HG03439 (cell line): ENCODE results near the gene TRMT10B.

ENCODE experiments used
- ATAC-seq: cut with Tn5 transposase; IDR thresholded peaks from one replicate; pipeline ENCODE4 v1.9.1; 2021; ENCODE audit warnings: mild to moderate bottlenecking, moderate library complexity; ENCODE audit not compliant: unreplicated experiment

TRMT10B gene, protein sequence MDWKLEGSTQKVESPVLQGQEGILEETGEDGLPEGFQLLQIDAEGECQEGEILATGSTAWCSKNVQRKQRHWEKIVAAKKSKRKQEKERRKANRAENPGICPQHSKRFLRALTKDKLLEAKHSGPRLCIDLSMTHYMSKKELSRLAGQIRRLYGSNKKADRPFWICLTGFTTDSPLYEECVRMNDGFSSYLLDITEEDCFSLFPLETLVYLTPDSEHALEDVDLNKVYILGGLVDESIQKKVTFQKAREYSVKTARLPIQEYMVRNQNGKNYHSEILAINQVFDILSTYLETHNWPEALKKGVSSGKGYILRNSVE

DNA sequence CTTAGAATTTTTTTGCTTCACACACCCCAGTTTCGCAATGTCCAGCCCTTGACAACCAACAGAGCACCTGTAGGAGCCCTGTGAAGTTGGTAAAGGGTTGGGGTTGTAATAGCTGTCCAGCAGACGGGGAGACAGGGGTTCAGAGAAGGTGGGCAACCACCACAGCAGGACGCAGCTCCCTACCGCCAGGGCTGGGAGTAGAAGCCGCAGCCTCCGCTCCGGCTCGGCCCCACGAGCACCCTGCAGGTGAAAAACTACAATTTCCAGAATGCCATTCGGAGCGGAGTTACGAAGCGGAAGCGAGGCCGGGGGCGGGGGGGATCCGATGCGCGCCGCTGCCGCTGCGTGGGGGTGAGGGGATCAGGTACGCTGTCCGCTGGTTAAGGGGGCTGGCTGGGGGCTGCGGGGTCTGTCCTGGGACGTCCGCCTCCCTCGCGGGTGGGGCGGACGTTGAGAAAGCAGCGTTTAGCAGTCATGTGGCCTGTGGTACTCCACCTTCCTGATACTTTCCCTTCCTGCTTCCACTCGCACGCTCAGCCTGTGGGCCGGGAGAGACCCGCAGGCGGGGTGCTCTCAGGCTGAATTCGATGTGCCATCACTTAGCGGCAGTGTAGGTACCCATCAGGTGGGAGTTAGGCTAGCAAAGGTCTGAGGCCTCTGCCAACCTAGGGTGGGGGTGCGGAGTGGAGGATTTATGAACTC lies at the start of gene TRMT10B:
Gene TRMT10B, plus strand, starts transcription at position 317 of the 702 bp plus-strand sequence. CDS start 8,127 bp downstream, outside the sequence.
- ATAC-seq = peak; percentile 88

DNA sequence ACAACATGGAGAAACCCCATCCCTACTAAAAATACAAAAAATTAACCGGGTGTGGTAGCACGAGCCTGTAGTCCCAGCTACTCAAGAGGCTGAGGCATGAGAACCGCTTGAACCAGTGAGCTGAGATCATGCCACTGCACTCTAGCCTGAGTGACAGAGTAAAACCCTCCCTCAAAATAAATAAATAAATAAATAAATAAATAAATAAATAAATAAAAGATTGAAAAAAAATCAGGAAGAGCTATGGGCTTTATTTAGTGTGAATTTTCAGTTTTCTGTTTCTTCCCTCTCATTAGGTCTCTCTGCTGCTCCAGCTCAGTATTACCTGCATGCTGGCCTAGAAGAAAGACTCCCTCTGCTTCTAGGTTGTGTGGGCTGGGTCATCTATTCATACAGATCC lies 47.8 kb upstream of the TRMT10B start:
- ATAC-seq = no peak

DNA sequence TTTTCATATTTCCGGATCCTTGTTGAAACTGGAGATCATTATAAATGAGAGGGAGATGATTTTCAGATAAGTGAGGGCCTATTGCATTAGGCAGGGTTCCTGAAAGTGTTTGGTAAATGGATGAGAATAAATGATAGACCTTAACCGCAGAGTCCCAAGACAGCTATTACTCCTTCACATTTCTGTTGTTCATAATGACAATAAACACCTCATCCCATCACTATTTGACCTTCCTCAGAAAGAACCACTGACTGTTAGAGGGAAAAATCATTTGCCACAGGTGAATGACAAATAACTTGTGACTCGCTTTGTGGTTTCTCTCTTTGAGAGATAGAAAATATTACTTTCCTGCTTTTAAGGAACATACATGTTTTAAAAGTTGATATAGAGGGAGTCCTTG lies 47.3 kb upstream of the TRMT10B start:
- no peak for ATAC-seq

DNA sequence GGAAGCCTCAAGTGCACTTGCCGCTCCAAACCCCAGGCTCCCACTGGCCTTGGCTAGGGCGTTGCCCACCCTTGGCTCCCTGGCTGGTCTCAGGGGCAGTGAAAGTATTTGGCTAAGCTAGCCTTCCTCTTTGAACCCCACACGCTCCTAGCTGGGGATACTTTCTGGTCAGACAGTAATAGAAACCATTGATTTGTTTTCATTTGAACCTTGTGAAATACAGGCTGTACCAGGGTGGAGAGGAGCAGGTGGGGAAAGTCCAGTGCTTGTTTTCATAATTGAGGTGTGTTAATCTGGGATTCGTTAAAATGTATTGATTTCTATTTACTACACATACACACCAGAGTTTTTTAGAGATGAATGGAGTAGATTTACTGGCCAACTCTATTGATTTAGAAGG lies 45.9 kb upstream of the TRMT10B start:
- no peak for ATAC-seq

DNA sequence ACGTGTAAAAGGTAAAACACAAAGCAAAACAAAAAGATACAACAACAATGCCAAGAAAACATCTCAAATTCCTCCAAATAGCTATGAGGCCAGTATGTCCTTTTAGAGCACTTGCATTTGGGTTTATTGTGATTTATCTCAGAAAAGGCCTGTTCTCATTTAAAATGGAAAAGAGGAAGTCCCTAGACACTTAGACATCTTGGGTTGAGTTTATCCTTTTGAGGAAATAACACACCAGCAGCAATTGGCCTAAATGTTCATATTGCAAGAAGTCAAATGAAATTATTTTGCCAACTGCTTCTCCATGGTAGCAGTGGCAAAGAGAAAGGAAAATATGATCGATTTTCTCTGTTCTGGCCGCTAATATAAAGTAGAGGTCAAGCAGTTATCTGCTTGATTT lies 43.6 kb upstream of the TRMT10B start:
- ATAC-seq = no peak

DNA sequence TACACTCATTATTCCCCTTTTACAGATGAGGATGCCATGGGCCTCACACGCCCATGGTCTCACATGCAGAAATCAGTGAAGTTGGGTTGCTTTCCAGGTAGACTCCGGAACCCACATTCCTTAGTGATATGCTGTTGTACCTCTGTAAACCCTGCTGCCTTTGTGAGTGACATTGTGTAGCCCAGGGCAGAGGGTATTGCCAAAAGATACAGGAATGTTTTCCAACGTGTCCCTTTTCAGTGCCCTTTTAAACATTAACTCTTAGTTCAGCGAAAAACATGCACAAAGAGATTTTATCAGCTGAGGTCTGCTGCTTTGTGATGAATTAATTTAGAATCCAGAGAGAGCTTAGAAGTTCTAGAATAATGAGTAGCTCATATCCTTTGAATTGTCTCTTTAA lies 38.3 kb upstream of the TRMT10B start:
- ATAC-seq = no peak

DNA sequence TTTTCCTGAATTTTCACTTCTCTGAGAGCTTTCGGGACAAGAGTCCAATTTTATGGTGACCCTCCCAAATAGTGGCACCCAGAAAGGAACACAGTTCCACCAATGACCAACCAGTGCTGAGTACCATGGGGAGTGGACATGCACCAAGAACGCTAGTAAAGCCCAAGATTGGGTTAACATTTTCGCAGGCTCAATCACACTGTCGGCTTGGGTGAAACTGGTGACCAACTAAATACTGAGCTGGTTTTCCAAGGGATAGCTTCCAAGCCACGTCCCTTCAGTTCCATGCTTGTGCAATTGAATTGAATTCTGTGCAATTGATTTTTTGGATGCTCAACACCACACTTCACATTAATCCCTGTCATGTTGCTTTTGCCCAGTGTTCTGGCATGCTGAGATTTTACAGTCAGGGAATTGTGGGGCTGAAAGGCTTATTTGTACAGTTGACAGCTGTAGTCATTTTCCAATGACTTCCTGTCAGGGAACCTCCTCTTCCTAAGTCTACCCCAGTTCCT lies 37.6 kb upstream of the TRMT10B start:
- no peak for ATAC-seq

DNA sequence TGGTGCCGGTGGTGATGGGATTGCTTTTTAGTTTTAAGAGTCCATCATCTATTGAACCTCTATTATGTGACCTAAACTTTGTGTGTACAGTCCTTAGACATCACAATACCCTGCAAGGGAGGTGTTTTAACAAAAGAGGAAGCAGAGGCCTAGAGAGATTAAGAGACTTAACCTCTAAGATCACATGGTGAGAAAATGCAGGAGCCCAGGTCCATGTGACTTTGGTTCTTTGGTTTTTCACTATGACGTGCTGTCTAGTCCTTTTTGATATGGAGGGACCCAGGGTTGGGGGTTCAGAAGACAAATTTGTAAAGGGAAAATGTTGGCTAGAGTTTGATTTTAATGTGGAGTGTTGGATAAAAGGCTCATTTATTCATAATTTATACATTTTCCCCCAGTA lies 34.1 kb upstream of the TRMT10B start:
- ATAC-seq = no peak

DNA sequence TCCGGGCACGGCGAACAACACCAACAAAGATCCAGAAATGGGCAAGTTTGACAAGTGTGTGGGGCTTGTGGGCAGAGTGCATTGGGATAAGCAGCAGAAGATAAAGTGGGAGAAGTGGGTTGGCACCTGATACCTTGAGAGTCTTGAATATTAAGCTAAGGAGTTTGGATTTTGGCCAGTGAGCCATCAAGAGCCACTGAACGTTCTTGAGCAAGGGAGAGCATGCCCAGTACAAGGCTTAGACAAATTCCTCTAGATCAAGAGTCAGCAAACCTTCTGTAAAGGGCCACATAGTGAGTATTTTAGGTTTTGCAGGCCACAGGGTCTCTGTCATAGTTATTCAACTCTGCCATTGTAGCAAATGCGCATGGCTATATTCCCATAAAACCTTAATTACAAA lies 26.6 kb upstream of the TRMT10B start:
- ATAC-seq = no peak

DNA sequence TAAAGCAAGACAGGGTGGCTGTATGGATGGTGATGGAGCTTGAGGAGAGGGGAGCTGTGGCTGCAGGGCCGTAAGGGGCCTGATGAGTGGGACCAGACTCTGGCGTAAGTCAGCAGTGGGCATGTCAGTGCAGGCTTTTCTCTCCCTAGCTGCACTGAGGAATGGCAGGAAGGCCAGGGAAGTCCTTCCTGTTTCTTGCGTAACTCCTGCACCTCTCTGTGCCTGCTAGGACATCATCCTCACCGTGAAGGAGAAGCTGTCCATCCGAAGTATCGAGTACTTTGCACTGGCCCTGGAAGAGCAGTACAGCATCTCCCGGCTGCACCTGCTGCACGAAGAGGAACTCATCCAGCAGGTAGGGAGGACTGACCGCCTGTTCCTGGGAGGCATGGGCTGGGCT lies 24.1 kb upstream of the TRMT10B start:
- no peak for ATAC-seq

DNA sequence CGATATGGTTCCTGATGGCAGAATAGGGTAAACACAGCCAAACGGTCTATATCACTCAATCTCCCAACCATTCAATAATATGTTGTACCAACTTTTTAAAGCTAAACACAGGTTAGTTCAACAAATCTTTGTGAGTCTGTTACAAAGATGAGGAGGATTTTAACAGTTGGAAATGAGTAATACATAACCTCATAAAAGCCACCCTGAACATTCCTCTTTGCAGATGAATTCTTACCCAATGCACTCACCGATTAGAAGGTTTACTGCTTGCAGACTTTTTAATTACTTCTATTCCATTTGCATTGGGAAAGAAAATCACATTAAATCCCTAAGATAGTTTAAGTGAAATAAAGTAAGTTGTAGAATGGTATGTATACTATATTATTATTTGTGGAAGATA lies 23.3 kb upstream of the TRMT10B start:
- no peak for ATAC-seq

DNA sequence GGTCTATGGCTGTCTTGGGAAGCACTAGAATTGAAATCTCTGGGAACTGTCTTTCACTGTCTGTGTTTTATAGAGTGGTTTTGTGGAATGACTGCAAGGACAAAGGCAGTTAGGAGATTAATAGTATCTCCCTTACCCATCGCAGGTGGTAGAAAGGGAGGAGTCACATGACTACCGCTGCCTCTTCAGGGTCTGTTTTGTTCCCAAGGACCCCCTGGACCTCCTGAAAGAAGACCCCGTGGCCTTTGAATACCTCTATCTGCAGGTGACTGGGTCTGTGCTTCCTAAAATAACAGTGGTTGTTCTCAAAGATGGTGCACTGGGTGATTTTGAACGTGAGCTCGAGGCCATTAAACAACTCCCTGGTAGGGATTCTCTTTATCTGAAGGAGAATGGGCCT lies 22.8 kb upstream of the TRMT10B start:
- ATAC-seq = no peak

DNA sequence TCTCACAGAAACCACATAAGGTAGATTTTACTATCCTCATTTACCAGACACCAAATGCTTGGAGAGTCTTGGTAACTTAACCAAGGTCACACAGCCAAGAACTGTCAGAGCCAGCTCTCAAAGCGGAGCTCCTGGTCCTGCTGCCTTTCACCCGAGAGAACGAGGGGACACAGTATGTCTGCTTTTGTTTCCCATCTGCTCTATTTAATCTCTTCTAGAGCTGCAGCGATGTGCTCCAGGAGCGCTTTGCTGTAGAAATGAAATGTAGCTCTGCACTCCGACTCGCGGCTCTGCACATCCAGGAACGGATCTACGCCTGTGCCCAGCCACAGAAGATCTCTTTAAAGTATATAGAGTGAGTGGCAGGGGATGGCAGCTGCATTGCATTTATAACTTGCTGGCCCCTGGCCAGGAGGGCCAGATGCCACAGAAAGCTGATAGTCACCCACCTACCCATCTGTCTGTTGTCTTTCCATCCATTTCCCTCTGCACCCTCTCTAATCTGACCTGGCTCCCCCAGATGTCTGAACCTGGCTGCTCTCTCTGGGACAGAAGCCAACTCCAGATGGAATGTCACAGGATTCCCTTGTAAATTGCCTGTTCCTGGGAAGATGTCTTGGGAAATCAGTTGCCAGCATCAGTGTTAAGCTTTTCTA lies 21.4 kb upstream of the TRMT10B start:
- no peak for ATAC-seq

DNA sequence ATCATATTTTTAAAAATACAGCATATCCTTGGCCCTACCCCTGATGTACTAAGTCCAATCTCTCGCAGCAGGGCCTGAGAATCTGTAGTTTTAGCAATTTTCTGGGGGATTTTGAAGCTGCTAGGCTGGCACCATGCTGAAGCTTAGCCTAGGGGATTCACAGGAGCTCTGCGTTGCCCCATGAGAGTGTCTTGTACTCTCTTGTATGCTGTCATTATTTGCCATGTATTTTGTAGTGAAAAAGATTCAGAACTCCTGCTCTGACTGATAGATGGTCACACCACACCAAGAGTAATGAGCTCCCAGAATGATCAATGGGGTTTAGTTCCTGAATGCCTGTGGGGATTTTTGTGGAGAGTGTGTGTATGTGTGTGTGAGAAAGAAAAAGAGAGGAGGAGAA lies 20.7 kb upstream of the TRMT10B start:
- ATAC-seq = no peak

DNA sequence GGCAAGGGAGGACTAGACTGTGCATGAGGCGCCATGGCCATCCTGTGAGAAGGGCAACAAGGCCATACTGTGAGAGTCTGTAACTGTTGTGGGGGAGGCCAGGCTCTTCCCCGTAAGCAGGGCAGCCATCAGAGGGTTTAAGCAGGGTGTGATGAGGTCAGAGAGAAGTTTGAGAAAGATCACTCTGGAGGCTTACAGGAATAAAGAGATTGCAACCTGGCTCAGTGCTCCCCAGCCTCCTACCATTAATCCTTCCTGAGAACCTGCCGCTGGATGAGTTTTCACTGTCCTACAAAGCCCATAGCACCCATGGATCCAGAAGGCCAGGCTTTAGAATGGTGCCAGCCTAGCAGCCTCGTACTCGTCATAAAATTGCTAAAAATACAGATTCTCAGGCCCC lies 14.4 kb upstream of the TRMT10B start:
- no peak for ATAC-seq

DNA sequence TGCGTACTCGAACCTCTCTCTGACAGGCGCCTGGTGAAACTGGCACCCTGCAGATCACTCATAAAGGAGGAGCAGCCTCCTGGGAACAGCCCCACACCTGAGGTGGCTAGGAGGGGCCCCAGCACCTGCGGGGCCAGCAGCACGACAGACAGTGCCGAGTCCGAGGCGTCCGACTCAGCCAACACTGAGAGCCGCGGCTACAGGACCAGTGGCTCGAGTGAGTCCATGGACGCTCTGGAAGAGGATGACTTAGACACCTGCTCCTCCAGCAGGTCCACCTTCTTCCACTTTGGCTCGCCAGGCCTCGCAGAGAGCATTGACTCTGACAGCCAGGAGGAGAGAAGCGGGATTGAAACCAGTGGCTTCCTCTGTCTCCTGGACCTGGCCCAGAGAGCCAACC lies 13.5 kb upstream of the TRMT10B start:
- ATAC-seq = no peak

DNA sequence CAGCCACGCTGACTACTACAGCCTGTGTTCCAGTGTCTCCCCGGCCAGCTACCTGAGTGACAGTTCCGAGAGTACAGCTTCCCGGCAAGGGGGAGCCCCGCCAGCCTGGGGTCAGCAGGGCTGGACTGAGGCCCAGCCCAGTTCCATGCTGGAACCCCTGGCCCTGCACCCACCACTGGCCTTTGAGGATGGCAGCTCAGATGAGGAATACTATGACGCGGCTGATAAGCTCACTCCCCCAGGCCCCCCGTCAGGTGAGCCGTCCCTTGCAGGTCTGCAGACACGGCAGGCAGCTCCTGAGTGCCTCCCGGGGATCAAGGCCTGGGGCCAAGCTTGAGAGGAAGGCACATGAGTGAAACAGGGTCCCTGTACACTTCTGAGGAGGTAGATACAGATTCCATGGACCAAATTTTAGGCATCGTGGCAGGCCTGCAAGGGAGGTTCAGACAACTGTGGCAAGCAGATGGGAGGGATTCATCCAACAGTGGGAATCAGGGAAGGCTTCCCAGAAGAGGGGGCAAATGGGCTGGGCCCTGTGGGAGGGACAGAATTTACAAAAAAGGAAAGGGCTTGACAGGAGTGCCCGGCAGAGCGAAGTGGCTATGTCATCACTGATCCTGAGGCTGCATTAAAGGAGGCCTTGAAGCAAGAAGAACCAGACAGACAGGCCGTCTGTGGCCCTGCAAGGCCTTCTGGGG lies 12.8 kb upstream of the TRMT10B start:
- no peak for ATAC-seq

DNA sequence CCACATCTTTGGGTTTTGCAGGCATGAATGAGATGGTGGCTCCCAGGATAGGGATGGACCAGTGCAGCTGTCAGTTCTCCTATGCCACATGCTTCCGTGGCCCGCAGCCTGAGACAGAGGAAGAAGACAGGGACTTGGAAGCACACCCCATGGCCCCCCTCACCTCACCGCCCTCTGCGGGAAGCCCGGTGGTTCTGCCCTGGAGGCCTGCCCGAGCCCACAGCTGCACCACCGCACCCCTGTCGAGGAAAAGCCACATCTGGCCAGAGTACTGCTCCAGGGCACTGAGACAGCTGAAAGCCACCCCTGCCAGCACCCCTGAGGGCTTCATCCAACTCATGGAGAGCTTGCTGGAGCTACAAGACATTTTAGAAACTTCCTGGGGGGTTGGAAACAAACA lies 7.6 kb upstream of the TRMT10B start:
- ATAC-seq = no peak

DNA sequence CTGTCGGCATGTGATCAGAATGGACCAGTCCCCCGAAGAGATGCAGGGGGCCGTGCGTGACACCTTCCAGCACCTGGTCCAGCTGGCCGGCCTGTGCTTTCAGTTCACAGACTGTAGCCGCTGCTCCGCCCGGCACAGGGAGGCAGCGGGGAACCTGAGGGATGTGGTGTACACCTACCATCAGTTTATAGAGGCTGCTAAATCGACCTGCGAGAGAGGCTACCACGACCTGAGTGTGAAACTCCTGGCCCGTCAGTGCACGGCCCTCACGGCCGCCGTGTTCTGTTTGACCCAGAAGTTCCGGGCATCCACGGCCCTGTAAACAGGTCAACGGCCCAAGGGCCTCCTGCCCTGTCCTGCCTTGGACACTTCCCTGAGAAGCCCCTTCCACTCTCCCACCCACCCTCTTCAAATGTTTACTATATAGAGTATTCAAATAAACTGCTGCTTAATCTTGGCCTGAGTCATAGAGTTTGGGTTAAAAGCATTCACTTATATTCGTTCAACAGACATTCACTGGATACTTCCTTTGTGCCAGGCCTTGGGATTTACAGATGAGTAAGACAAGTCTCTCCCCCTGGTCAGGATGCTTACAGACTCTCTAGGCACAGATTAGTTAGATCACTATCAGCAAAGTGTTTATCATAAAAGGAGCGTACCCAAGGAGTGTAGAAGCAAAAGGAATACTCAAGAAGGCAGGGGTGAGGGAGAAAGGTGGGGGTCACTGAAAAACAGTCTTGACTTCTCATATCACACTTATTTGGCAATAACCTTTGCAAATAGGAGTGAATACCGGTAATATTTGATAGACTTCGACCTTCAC lies 6.9 kb upstream of the TRMT10B start:
- no peak for ATAC-seq

DNA sequence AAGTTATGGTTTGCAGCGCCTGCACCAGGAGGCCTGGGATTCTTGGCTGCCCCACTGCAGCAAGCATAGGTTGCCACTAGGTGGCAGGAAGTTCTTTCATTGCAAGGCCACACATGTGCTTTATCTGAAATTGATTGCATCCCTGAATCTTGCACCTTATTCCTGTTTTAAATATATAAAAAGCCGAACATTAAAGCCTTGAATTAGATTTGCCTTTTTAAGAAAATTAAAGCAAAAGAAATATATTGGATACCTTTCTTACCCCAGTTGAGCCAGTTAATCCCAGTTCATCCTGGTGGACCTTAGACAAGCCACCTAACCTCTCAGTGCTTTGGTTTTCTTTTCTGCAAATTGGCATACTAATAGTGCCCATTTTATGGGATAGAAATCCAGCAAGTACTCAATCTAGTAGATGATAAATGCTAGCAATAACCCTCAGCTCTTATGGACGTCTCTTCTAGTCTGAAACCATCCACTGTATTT lies 6.3 kb upstream of the TRMT10B start:
- ATAC-seq = peak; percentile 92
